Measurements from ENCODE around the gene G3BP1.
"Not testable (repeated sequence)": the region's sequence is repeated elsewhere in the genome, so short reads cannot be mapped to it uniquely, and the experiment has no call there.

Gene G3BP1

GRCh38 chr5:151770383-151771258 is 1.1 kb upstream of the G3BP1 start:
- peak; percentile 90 to 94 for DNase-seq
- no peak for TF ChIP-seq POLR2A (IDR thresholded peaks at IDR 0.05; ENCODE audit: low read length)

DNA sequence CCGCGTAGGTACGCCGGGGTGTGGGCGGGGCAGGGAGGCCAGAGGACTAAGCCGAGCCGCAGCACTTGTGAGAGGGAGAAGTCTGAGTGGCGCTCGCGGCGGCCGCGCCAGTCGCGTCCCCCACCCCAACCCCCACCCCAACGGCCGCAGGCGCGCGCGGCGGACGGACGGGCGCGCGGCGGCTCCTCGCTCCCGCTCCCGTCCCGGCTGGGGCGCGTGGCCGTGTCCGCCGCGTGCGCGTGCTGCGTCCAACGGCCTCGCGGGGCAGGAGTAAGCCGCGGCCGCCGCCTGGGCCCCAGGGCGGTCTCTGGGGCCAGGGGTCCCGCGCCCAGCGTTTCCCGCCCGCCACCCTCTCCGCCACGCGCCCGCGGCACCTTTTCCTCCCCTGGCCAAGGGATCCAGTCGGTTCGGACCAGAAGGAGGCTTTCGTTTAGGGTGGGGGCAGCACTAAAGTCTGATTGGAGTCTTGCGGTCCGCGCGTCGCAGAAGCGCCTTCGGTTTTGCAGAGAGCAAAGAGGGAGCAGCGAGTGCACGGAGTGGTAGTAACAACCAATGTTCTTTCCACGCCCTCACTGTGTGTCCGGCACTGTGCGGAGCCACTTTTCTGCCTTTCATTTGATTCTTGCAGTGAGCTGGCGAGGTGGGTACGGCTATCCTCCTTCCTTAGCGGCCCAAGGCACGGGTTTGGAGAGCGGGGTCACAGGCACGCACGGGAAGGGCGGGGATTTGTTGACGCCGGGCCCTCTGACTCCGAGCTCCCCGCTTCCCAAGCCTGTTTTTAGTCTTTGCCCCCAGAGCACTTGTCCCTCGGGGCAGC is 483 bp downstream of the G3BP1 start:
- peak; percentile 82 to 87 for DNase-seq

GRCh38 chr5:151772846-151773561 is 1.2 kb downstream of the G3BP1 start:
- TF ChIP-seq POLR2A (IDR thresholded peaks at IDR 0.05; ENCODE audit: low read length) = peak; percentile 12
- no peak for TF ChIP-seq GATA1 (IDR thresholded peaks at IDR 0.05; ENCODE audit: low read depth, low read length)
- DNase-seq = peak in 1 of 2 experiments; percentile 62

More for the DNA sequence above, 483 bp downstream of the G3BP1 start:
- TF ChIP-seq GATA1 (IDR thresholded peaks at IDR 0.05; ENCODE audit: low read depth, low read length) = no peak
- TF ChIP-seq POLR2A (IDR thresholded peaks at IDR 0.05; ENCODE audit: low read length) = no peak

DNA sequence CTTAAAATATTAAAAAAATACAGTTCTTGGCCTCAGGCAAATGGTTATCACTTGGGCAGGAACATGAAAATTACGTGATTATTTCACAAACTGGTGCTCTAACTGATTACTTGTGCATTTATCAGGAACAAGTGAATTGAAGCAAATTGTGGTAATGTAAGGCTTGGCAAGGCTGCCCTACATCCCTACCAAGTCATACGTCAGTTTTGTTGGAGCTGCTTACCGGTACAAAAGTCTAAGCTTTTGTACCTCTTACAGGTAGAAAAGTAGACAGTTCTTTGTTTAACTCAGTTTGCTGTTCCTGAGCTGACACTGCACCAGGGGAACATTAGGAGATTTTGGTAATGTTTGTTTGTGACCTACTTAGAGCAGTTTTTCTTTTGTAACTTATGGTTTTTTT is 2.2 kb downstream of the G3BP1 start:
- DNase-seq = peak; percentile 68 to 75
- no peak for TF ChIP-seq POLR2A (IDR thresholded peaks at IDR 0.05; ENCODE audit: low read length)
- TF ChIP-seq GATA1 (IDR thresholded peaks at IDR 0.05; ENCODE audit: low read depth, low read length) = no peak

DNA sequence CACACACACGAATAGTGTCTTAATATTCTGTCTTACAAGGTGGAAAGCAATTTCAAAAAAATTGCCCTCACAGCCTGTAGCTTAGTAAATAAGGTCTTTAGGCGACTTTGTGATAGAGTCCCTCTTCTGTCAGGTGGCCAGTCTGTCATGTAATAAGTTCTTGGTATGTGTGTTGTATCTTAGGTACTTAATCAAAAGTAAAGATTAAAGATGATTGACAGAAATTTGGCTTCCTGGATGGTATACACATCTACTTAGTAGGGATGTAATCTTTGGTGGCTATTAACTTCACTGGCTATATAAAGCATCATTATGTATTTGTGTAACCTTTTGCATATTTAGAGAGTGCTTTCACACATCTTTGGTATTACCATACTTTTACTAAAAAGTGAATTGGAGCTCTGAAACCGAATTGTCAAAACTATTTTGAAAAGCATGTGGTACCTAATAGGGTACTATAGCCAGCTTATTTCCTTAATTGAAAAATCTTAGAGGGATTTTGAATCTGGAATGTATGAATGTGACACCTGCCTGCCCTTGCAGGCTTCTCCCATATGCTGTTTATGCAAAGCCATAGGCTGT is 3.4 kb downstream of the G3BP1 start:
- DNase-seq = peak in 1 of 2 experiments; percentile 33

GRCh38 chr5:151779531-151780125 is 7.9 kb downstream of the G3BP1 start:
- TF ChIP-seq GATA1 (IDR thresholded peaks at IDR 0.05; ENCODE audit: low read depth, low read length) = no peak
- TF ChIP-seq POLR2A (IDR thresholded peaks at IDR 0.05; ENCODE audit: low read length) = no peak
- DNase-seq = no peak

More for the DNA sequence above, 3.4 kb downstream of the G3BP1 start:
- TF ChIP-seq GATA1 (IDR thresholded peaks at IDR 0.05; ENCODE audit: low read depth, low read length) = no peak
- TF ChIP-seq POLR2A (IDR thresholded peaks at IDR 0.05; ENCODE audit: low read length) = no peak

GRCh38 chr5:151780348-151780747 is 8.6 kb downstream of the G3BP1 start:
- TF ChIP-seq GATA1 (IDR thresholded peaks at IDR 0.05; ENCODE audit: low read depth, low read length) = no peak
- no peak for DNase-seq

GRCh38 chr5:151781201-151781600 is 9.4 kb downstream of the G3BP1 start:
- DNase-seq = no peak
- no peak for TF ChIP-seq GATA1 (IDR thresholded peaks at IDR 0.05; ENCODE audit: low read depth, low read length)
- TF ChIP-seq POLR2A (IDR thresholded peaks at IDR 0.05; ENCODE audit: low read length) = no peak

GRCh38 chr5:151783664-151784063 is 11.9 kb downstream of the G3BP1 start:
- not testable (repeated sequence) for DNase-seq

DNA sequence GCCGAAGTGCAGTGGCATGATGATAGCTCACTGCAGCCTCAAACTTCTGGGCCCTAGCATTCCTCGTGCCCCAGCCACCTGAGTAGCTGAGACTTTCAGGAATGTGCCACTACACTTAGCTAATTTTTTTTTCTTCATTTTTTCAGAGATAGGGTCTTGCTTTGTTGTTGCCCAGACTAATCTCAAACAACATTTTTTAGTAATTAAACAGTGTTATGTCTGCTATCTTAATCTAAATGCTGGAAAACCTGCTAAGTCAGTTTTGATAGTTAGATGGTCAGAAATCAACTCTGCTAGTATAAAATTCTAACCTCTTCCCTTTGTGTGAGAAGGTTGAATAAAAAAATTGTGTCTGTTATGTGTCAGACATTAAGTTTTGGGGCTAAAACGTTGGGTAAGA is 12.4 kb downstream of the G3BP1 start:
- DNase-seq = no peak

DNA sequence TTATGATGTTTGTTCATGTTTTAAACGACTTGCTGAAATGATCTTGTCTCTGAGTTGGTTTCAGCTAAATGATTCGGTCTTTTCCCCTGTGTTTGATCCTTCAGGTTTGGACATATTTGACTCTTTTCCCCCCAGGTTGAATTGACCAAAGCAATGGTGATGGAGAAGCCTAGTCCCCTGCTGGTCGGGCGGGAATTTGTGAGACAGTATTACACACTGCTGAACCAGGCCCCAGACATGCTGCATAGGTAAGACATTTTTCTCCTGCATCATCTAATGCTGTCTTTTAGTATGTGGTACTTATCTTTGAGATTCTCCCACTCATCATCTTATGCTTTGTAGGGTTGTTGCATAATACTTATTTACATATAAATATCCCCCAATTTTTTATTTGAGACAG is 14.7 kb downstream of the G3BP1 start:
- DNase-seq = no peak
- no peak for TF ChIP-seq POLR2A (IDR thresholded peaks at IDR 0.05; ENCODE audit: low read length)
- TF ChIP-seq GATA1 (IDR thresholded peaks at IDR 0.05; ENCODE audit: low read depth, low read length) = no peak

More for the DNA sequence above, 12.4 kb downstream of the G3BP1 start:
- TF ChIP-seq GATA1 (IDR thresholded peaks at IDR 0.05; ENCODE audit: low read depth, low read length) = no peak
- TF ChIP-seq POLR2A (IDR thresholded peaks at IDR 0.05; ENCODE audit: low read length) = no peak

- no peak for DNase-seq
- TF ChIP-seq POLR2A (IDR thresholded peaks at IDR 0.05; ENCODE audit: low read length) = no peak
Observed at GRCh38 chr5:151787817-151788216, 16.1 kb downstream of the G3BP1 start.

GRCh38 chr5:151793358-151793757 is 21.6 kb downstream of the G3BP1 start:
- DNase-seq = no peak
- TF ChIP-seq POLR2A (IDR thresholded peaks at IDR 0.05; ENCODE audit: low read length) (no peak), GATA1 (IDR thresholded peaks at IDR 0.05; ENCODE audit: low read depth, low read length) (no peak)
